ENCODE data around the gene PDAP1.

DNA sequence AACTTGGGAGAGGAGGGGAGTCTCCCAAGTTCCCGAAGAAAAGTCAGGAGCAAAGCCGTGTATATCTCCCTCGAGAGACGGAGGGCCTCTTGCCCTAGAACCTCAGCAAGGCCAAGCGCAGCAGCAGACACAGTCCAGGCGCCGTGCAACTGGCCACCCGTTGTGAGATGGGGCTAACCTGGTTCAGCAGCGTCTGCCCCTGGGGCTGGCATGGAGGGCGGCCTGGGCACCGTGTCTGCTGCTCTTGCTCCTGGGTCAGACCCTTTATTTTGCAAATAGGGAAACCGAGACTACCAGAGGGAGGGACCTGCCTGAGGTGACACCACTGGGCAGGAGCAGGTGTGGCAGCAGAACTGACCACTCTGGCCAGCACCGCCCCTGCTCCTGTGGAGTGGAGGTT, 44.1 kb upstream of the PDAP1 start:
- TF ChIP-seq, protein P1, sequence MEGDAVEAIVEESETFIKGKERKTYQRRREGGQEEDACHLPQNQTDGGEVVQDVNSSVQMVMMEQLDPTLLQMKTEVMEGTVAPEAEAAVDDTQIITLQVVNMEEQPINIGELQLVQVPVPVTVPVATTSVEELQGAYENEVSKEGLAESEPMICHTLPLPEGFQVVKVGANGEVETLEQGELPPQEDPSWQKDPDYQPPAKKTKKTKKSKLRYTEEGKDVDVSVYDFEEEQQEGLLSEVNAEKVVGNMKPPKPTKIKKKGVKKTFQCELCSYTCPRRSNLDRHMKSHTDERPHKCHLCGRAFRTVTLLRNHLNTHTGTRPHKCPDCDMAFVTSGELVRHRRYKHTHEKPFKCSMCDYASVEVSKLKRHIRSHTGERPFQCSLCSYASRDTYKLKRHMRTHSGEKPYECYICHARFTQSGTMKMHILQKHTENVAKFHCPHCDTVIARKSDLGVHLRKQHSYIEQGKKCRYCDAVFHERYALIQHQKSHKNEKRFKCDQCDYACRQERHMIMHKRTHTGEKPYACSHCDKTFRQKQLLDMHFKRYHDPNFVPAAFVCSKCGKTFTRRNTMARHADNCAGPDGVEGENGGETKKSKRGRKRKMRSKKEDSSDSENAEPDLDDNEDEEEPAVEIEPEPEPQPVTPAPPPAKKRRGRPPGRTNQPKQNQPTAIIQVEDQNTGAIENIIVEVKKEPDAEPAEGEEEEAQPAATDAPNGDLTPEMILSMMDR (conservative IDR thresholded peaks at IDR 0.05): no peak
- no peak for TF ChIP-seq EZH2 (IDR thresholded peaks at IDR 0.05; ENCODE audit: low read depth)
